HUDEP-2 (cell line): Measurements from ENCODE around the gene UCHL3.

ENCODE experiments used
- DNase-seq, 76 experiments: peaks; one replicate each; lab custom pipeline; 2025; ENCODE audit not compliant: unreplicated experiment in 76 of 76; lab: John Stamatoyannopoulos, UW

The UCHL3 gene

DNA sequence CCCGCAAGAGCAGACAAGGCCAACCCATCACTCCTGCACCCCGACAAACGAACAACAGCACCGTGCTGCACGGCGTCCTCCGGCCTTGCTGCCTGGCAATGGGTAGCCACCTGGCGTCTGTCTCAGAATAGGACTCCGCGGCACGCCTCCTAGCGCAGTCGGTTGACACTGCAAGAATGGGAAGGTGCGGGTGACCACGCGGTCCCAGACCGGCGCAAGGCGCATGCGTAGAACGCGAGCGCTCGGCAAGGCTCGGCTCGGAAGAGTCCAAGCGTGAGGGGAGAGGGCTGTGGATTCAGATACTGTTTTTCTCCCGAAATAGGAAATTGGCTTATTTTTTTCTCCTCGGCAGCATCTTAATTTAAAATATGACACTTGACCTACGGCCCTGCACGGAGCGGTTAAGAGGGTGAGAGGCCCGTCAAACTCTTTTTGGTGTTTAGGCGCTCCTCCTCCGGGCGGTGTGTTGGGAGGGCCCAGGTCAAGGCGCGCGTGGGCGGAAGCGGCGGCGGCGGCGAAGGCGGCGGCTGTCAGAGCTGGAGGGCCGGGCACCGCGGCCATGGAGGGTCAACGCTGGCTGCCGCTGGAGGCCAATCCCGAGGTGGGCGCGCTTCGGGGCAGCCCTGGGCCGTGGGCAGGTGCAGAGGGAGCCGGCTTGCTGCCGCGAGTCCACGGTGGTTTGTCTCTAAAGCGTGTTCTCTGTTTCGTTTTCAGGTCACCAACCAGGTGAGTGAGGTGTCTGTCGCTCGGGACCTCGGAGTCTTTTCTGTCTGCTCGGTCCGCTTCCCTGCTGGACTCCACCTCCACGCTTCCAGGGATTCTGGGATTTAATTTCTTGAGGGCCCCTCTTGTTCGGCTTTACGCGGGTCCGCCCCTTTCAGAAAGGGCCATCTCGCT lies at the start of gene UCHL3:
UCHL3 (plus strand) TSS at position 530 of the 897 bp plus-strand sequence; CDS start at position 560, 30 bp downstream.
- peak; percentile 8 to 98 (median 94) for DNase-seq

DNA sequence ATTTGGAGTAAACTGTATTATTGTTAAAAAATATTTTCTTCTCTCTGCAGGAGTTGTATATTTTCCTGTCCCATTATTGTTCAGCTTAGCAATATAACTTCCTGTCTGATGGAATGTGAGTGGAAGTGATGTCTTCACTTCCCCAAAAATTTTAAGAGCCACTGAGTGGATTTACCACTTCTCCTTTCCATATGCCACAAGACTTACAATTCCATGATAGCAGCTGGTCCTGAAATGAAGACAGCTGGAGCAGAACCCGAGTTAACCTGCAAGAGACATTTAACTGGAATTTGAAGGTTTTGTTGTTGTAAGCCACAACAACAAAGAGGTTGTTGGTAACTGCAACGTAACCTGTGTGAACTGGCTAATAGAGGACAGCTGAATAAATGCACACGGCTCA lies 44.3 kb upstream of the UCHL3 start:
- no peak for DNase-seq

DNA sequence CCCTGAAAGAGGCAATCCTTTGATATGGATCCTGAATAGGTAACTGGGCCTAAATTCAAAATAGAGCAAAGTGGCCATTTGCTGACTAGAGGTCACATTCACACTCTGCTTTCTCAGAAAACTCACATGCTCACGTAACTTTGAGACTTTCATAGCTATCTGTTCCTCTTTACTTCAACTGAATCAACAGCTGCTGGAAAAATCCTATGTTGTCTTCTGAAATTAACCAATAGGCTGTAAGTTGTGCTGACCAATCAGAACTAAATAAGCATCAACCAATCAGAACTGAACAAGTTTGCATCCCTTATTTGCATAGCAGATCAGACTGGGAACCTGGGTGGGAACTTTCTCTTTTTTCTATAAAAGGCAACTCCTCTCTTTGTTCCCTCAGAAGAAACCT lies 43.6 kb upstream of the UCHL3 start:
- DNase-seq: no peak

GRCh38 chr13:75507027-75508001 lies 42.3 kb upstream of the UCHL3 start:
- no peak for DNase-seq

DNA sequence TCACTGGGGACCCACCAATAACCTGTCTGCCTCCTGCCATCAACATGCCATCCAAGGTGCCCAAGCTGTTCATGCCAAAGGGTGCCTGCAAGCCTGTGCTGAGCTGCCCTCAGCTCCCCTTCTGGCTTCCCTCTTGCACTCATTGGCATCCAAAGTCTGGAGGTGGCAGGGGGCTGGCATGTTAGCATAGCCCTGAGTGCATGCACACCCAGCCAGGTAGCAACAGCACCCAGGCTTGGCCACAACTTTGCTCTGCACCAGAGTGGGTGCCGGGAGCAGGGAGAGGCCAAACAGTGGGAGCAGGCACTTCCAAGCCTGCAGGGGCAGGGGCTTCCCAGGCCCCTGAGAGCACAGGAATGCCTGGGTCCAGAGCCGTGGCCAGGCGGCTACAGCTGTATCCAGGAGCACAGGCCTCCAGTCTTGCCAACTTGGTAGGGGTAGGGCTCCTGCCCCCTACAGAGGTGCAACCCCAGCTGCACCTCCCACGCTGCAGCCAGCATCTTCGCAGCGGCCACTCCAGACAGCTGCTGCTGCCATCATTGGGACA lies 41.5 kb upstream of the UCHL3 start:
- no peak for DNase-seq

GRCh38 chr13:75511051-75511625 lies 38.5 kb upstream of the UCHL3 start:
- DNase-seq: no peak

GRCh38 chr13:75512253-75512652 lies 37.3 kb upstream of the UCHL3 start:
- DNase-seq: no peak

DNA sequence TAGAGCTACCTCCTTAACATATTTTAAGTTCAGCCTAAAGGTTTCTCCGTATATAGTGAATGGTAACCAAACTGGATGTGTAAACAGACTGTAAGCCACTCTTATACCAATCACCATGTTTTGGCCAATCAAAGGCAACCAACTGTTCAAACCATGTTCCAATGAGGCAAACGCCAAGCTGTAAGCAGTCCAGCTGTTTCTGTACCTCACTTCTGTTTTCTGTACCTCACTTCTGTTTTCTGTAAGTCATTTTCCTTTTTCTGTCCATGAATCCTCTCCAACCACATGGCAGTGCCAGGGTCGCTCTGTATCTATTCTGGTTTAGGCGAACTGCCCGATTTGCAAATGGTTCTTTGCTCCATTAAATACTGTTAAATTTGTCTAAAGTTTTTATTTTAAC lies 36.3 kb upstream of the UCHL3 start:
- no peak for DNase-seq

DNA sequence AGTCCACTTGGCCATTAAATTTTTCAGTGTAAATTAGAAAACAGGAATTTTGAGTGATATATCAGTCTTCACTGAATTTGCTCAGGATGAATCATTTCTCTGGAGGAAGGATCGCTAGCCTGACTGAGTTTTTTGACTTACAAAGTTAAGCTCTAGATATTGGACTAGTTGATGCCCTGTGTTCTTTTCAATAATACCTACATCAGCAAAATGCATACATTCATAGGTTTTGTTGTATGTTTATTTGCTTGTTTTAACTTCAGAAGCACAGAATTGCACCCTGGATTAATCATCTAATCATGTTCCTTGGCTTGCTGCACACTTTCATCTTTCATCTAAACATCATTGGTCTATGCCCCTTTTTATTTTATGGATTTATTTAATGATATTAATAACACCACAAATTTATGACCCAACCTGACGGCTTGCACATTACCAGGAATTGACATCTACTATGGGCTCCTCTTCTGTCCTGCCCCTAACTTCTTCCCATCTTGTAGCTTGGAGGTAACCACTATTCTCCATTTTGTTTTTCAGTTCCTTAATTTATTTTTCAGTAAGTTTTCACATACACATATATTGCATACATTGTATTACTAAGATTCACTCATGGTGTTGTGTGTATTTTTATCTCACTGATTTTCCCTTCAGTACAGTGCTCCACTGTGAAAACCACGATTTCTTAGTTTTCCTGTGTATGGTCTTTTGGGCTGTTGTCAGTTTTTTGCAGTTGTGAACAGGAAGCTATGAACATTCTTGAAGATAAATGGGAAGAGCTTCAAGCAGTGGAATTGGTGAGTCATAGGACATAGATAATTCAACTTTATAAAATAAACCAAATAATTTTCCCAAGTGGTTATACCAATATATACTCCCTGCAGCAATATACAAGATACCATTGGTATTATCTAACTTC lies 35.3 kb upstream of the UCHL3 start:
- DNase-seq: peak in 1 of 76 experiments; percentile 6

DNA sequence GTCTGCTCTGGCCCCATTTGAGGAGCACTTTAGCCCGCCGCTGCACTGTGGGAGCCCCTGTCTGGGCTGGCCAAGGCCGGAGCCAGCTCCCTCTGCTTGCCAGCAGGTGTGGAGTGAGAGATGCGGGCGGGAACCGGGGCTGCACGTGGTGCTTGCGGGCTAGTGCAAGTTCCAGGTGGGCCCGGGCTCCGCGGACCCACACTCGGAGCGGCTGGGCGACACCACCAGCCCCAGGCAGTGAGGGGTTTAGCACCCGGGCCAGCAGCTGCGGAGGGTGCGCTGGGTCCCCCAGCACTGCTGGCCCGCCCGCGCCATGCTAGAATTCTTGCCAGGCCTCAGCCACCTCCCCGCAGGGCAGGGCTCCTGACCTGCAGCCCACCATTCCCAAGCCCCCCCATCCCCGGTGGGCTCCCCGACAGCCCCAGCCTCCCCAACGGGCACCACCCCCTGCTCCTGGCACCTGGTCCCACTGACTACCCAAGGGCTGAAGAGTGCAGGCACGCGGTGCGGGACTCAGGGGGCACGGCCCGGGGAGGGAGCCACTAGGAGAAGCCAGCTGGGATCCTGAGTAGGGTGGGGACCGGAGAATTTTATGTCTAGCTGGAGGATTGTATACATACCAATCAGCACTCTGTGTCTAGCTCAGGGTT lies 31.0 kb upstream of the UCHL3 start:
- DNase-seq: no peak

DNA sequence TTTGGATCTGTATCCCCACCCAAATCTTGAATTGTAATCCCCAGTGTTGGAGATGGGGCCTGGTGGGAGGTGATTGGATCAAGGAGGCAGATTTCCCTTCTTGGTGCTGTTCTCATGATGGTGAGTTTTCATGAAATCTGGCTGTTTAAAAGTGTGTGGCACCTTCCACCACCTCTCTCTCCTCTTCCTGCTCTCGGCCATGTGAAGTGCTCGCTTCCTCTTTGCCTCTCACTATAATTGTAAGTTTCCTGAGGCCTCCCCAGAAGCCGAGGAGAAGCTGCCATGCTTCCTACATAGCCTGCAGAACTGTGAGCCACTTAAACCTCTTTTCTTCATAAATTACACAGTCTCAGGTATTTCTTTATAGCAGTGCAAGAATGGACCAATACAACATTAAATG lies 27.6 kb upstream of the UCHL3 start:
- DNase-seq: no peak

- DNase-seq: no peak
Measured at GRCh38 chr13:75530549-75530961, 19.0 kb upstream of the UCHL3 start.

GRCh38 chr13:75533861-75534260 lies 15.7 kb upstream of the UCHL3 start:
- DNase-seq: no peak

GRCh38 chr13:75537401-75538365 lies 11.9 kb upstream of the UCHL3 start, which contains the start of gene COMMD6:
COMMD6 (minus strand) TSS chr13:75537841; CDS start chr13:75537805, 36 bp downstream.
- peak in 66 of 76 experiments; percentile 7 to 73 (median 52) for DNase-seq

DNA sequence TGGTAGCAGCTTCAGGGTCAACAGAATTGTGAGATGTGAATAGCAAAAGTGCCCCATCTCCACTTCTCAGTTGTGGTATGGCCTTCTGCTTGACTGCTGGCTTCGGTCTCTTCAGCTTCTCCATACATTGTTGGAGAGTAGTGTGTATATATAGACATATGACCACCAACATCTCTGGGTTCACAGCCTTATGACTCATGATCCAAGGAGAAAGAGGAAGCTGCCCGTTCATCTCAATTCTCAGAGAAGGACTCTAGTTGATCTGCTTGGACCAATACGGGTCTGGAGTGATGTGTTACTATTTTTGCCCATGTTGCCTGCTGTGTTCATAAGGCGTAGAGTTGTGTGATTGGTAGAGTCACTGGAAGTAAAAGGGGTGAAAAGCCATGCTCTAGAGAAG lies 8.3 kb upstream of the UCHL3 start:
- peak in 4 of 76 experiments; percentile 1 to 38 (median 8) for DNase-seq

- no peak for DNase-seq
Measured at GRCh38 chr13:75541961-75542360, 7.6 kb upstream of the UCHL3 start.

DNA sequence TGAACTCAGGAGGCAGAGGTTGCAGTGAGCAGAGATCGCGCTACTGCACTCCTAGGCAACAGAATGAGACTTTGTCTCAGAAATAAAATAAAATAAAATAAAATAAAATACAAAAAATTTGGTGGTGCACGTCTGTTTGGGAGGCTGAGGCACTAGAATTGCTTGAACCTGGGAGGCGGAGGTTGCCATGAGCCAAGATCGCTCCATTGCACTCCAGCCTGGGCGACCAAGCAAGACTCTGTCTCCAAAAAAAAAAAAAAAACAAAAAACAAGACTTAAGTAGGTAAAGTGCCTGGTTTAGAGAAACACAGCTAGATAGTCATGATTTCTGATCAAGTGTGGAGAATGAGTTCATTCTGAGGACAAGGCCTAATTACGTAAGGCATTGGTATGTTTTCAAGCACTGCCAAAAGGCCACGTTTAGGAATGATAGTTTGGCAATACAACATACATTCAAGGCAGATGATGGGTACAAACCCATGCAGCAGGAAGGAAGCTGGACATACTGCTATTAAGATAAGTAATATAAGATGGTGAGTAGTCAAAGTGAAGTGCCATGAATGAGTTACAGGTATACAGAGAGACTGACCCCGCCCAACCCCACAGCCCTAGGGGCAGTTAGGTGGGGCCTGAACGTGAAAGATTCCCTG lies 4.8 kb upstream of the UCHL3 start:
- no peak for DNase-seq
